K562 (cell line): ENCODE measurements around the gene C1orf105. TPM values are rescaled to one million over a fixed set of nuclear protein-coding genes. Genes with fewer than 3 reads are reported as not detected.

ENCODE experiments used
- ATAC-seq: fragments of 200-7000 bp; cut with Tn5 transposase; 3 replicates; pipeline ENCODE4 v1.9.1; 2020; ENCODE audit warnings: moderate library complexity
- BruUV-seq: library from RNA; stranded (reverse); fragments of 400-500 nt; replicated peaks from 2 replicates; lab custom pipeline; 2021; lab: Mats Ljungman, UMichigan
- CTCF ChIA-PET: fragments of 300-600 bp; formaldehyde crosslinking; extraction: SDS; loops from one replicate; lab custom pipeline; 2021; ENCODE audit warnings: low intra/inter-chr PET ratio; lab: Yijun Ruan, JAX
- POLR2A ChIA-PET: fragments of 300-600, 350-650 bp; sonication (Branson Sonifier 250); formaldehyde crosslinking; extraction: SDS; loops from one replicate; lab custom pipeline; 2021; ENCODE audit warnings: antibody characterized with exemption, inconsistent platforms; lab: Yijun Ruan, JAX
- DNase-seq, 4 experiments: peaks; one replicate each; pipeline versions ENCODE4 v3.0.0 to v3.0.0-alpha.2; 2011 to 2018; ENCODE audit warnings: low spot score in 3 of 4, mixed read lengths in 3 of 4; ENCODE audit errors: extremely low read depth in 1 of 4
- FAIRE-seq: peaks from 2 replicates; lab custom pipeline; 2011; peaks lifted over from hg19 to GRCh38; lab: Jason Lieb, UNC
- H2AFZ ChIP-seq: 2 replicates; pipeline ENCODE4 v1.6.0; 2011; ENCODE audit warnings: low read depth, low read length, control low read depth, inconsistent platforms
- H3K27ac ChIP-seq: fragments of 200-600 bp; 3 replicates; pipeline ENCODE4 v1.8.0; 2011; ENCODE audit warnings: low read depth, mild to moderate bottlenecking, control low read depth, inconsistent platforms, low read length, moderate library complexity, mixed read lengths; ENCODE audit errors: extremely low read depth
- H3K27me3 ChIP-seq, 2 experiments: fragments of 300-600 bp in 1 of 2; 2 replicates in 1 of 2; 3 replicates in 1 of 2; pipeline versions ENCODE4 v1.6.0 to v1.8.0; 2011; ENCODE audit warnings: inconsistent platforms in 2 of 2, low read length in 2 of 2, mild to moderate bottlenecking in 1 of 2, mixed read lengths in 1 of 2, moderate library complexity in 1 of 2; ENCODE audit not compliant: control insufficient read depth in 2 of 2, insufficient read depth in 2 of 2
- H3K36me3 ChIP-seq: fragments of 300-600 bp; 3 replicates; pipeline ENCODE4 v1.8.0; 2011; ENCODE audit warnings: mild to moderate bottlenecking, low read length, inconsistent platforms; ENCODE audit not compliant: control insufficient read depth, insufficient read depth
- H3K4me1 ChIP-seq, 2 experiments: fragments of 200-600 bp in 1 of 2; replicated peaks in 1 of 2; 2 replicates in 1 of 2; 3 replicates in 1 of 2; pipeline versions ENCODE4 v1.5.1 to v1.8.0; 2011; ENCODE audit warnings: inconsistent platforms in 2 of 2, low read length in 2 of 2, mild to moderate bottlenecking in 1 of 2, mixed read lengths in 1 of 2, moderate library complexity in 1 of 2; ENCODE audit not compliant: control insufficient read depth in 2 of 2, insufficient read depth in 2 of 2
- H3K4me2 ChIP-seq: 2 replicates; pipeline ENCODE4 v1.6.1; 2011; ENCODE audit warnings: low read length, control low read depth, inconsistent platforms, mixed read lengths; ENCODE audit not compliant: insufficient read depth
- H3K4me3 ChIP-seq: fragments of 200-600 bp; sonication (generic), shearing (Covaris generic); 2 replicates; pipeline ENCODE4 v1.5.1; 2016; ENCODE audit warnings: control low read depth, inconsistent platforms
- H3K79me2 ChIP-seq: fragments of 200-600 bp; 3 replicates; pipeline ENCODE4 v1.8.0; 2011; ENCODE audit warnings: low read length, inconsistent platforms; ENCODE audit not compliant: control insufficient read depth, insufficient read depth
- H3K9ac ChIP-seq, 2 experiments: 2 replicates each; pipeline versions ENCODE4 v1.6.0 to v1.6.1; 2011; ENCODE audit warnings: low read depth in 2 of 2, low read length in 2 of 2, control low read depth in 1 of 2, inconsistent platforms in 1 of 2, mild to moderate bottlenecking in 1 of 2, mixed read lengths in 1 of 2; ENCODE audit not compliant: insufficient read depth in 1 of 2
- H3K9me1 ChIP-seq: one replicate; pipeline ENCODE4 v1.6.0; 2011; ENCODE audit warnings: inconsistent platforms, mild to moderate bottlenecking, low read length, moderate library complexity; ENCODE audit not compliant: control insufficient read depth, insufficient read depth
- H3K9me3 ChIP-seq: replicated peaks from 2 replicates; pipeline ENCODE4 v1.5.1; 2011; ENCODE audit warnings: low read depth, low read length, inconsistent platforms; ENCODE audit not compliant: control insufficient read depth, insufficient read depth
- H4K20me1 ChIP-seq: replicated peaks from 2 replicates; pipeline ENCODE4 v1.6.1; 2011; ENCODE audit warnings: low read length, inconsistent platforms, mixed read lengths; ENCODE audit not compliant: control insufficient read depth, insufficient read depth
- ARNT ChIP-seq, 2 experiments: fragments of 450-650 bp; IDR thresholded peaks; 2 replicates each; pipeline ENCODE4 v1.6.1; 2016; ENCODE audit warnings: mild to moderate bottlenecking in 1 of 2
- CBFB ChIP-seq: sonication (generic); formaldehyde crosslinking; IDR thresholded peaks from 2 replicates; pipeline ENCODE4 v1.4.0; 2020; ENCODE audit warnings: mild to moderate bottlenecking, missing genetic modification reagents
- DMBX1 ChIP-seq: fragments of 250-450 bp; sonication (Bioruptor Pico); IDR thresholded peaks from 2 replicates; pipeline ENCODE4 v1.8.0; 2022; ENCODE audit warnings: inconsistent platforms, mild to moderate bottlenecking, moderate library complexity, borderline replicate concordance
- GTF2F1 ChIP-seq: IDR thresholded peaks from 2 replicates; pipeline ENCODE4 v1.6.1; 2011; ENCODE audit warnings: low read depth, low read length, improper control_type of control experiment
- LCOR ChIP-seq: sonication (generic); formaldehyde crosslinking; IDR thresholded peaks from 2 replicates; pipeline ENCODE4 v1.8.0; 2022; ENCODE audit warnings: mild to moderate bottlenecking, missing genetic modification reagents
- PHF20 ChIP-seq: fragments of 450-650 bp; IDR thresholded peaks from 2 replicates; pipeline ENCODE4 v1.6.1; 2018; ENCODE audit not compliant: partially characterized antibody
- RBBP5 ChIP-seq: fragments of 200-600 bp; sonication (generic); IDR thresholded peaks from 2 replicates; pipeline ENCODE4 v1.6.1; 2012; ENCODE audit warnings: borderline replicate concordance, mild to moderate bottlenecking, low read length, control low read depth, inconsistent platforms; ENCODE audit not compliant: insufficient read depth, poor library complexity, severe bottlenecking
- RBM39 ChIP-seq: fragments of 200-400 bp; formaldehyde crosslinking; optimal IDR thresholded peaks from 2 replicates; pipeline ENCODE3; 2018; ENCODE audit warnings: low read depth, low read length
- SOX6 ChIP-seq: fragments of 450-650 bp; IDR thresholded peaks from 2 replicates; pipeline ENCODE4 v1.6.1; 2014; ENCODE audit warnings: mild to moderate bottlenecking
- STAG1 ChIP-seq: sonication (generic); formaldehyde crosslinking; IDR thresholded peaks from 2 replicates; pipeline ENCODE4 v1.5.0; 2020; ENCODE audit warnings: missing genetic modification reagents, borderline replicate concordance
- ZNF253 ChIP-seq: fragments of 250-450 bp; sonication (Bioruptor Pico); conservative IDR thresholded peaks from 2 replicates; pipeline ENCODE4 v1.6.1; 2021; ENCODE audit warnings: mild to moderate bottlenecking
- ZNF41 ChIP-seq: fragments of 250-450 bp; sonication (Bioruptor Pico); conservative IDR thresholded peaks from 2 replicates; pipeline ENCODE4 v1.4.0; 2020; ENCODE audit warnings: mild to moderate bottlenecking
- WGBS: fragments of 100-300 bp; shearing (Covaris generic); methylation state at CpG from one replicate; pipeline ENCODE4 v1.1.6; 2016; ENCODE audit warnings: low coverage, mixed read lengths; ENCODE audit not compliant: insufficient coverage; ENCODE audit errors: missing lambda C conversion rate; 5-methylcytosine and 5-hydroxymethylcytosine counted together
- in situ Hi-C: fragments of 300-500 bp; cut with MboI; formaldehyde crosslinking; loops from 4 replicates; pipeline ENCODE4 v1.15.0; 2018; ENCODE audit warnings: inconsistent platforms, mixed read lengths
- intact Hi-C: fragments of 100-400 bp; cut with micrococcal nuclease; formaldehyde crosslinking; loops from 2 replicates; pipeline ENCODE4 v1.14.2; 2022
- polyA plus RNA-seq, 8 experiments: library from polyadenylated mRNA; depleted of rRNA in 4 of 8; stranded (reverse) in 5 of 8; unstranded in 3 of 8; fragments of >200 nt; fragmentation: Nextera tagmentation in 2 of 8; fragmentation: Illumina TruSeq in 1 of 8; extraction: Ambion mirVana in 2 of 8; extraction: Trizol in 1 of 8; gene quantifications; 2 replicates each; pipeline versions ENCODE4 v1.2.1 to v1.2.3, GENCODE V29; 2011 to 2014; ENCODE audit warnings: inconsistent platforms in 1 of 8, missing spikeins in 1 of 8
- total RNA-seq, 7 experiments: library from RNA; depleted of rRNA in 6 of 7; stranded (reverse); fragments of >200 nt in 6 of 7; fragmentation: Illumina TruSeq in 2 of 7; extraction: Trizol in 2 of 7; gene quantifications; 2 replicates each; pipeline versions ENCODE4 v1.2.1 to v1.2.3, GENCODE V29; 2011 to 2021; ENCODE audit warnings: low replicate concordance in 1 of 7
- TF ChIP-seq, protein P1 (sequence below), 2 experiments: fragments of 150-350 bp in 1 of 2; IDR thresholded peaks; 2 replicates each; pipeline ENCODE4 v1.6.1; 2012 to 2016; ENCODE audit warnings: low read depth in 2 of 2, low read length in 2 of 2, mild to moderate bottlenecking in 1 of 2, moderate library complexity in 1 of 2

Gene C1orf105
- total and polyA plus RNA-seq, 9 of the 15 experiments (the other 6 are each of a cell fraction or from before 2014, with no cell fraction given): 0.08 TPM; not detected in 8

DNA sequence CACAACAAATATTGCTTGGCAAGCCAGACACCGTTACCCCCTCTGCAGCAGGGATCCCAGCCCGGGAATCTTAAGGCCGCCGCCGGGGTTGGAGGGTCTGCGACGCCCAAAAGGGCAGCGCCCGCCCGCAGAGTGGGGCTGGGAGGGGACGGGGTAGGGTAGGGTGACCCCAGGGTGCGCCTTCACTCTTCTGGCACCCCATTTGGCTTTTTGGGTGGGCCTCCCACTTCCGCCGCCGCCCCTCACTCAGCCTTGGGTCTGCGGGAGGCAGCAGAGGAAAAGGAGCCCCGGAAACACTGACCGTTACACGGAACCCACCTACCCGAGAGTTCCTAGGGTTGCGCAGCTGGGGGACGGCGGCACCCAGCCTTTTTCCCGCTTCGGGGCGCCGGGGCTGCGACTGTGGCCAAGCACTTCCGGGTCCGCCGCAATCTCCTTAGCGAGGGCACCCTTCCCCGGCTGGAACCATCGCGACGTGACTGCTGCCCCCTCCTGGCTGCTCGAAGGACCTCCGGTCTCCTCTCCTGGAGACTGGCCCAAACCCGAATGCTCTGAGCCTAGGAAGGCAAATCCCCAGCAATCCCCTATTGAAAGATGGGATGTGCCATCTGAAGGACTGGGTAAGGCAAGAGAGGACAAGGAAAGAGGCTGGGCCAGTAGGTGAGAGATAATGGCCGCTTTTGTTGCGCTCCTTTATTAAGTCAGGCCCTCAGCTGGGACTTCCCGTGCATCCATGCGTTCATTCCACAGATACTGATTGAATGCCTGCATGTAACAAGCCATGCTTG, 23.4 kb downstream of the C1orf105 start, which contains the start of gene PIGC:
Gene PIGC (minus strand): TSS at position 404 of the 788 bp plus-strand sequence. CDS start 1,447 bp downstream, outside the sequence.
- H4K20me1 ChIP-seq: 0 out of 2 replicates have a peak, but pooled peaks cover 6% of the 10 kb centered on the region
- in situ Hi-C loops: no loop called here
- ATAC-seq: peak; percentile 98
- no peaks in the 10 kb centered on the region for H3K9me3 ChIP-seq
- peak within 1 kb of the TSS; percentile 87 for H3K27ac ChIP-seq
- BruUV-seq: TSS peak; percentile 55
- 7% methylated on average over 43 of the region's 43 CpGs for WGBS
- peak within 1 kb of the TSS; percentile 80 for H3K4me3 ChIP-seq
- H3K9me1 ChIP-seq: no peaks in the 10 kb centered on the region
- DNase-seq: peak; percentile 95 to 98 (median 97)
- peaks cover 24 to 34% of the 10 kb centered on the region in 2 experiments for H3K4me1 ChIP-seq
- H3K27me3 ChIP-seq: no peaks in the 10 kb centered on the region
- intact Hi-C loops: loop anchor here (1.0 kb wide), 1 partner anchor 15 kb away; no protein-coding TSS in a partner anchor
- ChIA-PET POLR2A (no interaction called here), CTCF (interaction anchor here (0.5 to 1.9 kb wide), 4 partner anchors 11 to 276 kb away, joined by 3 to 11 read pairs (median 4); no protein-coding TSS in a partner anchor)
- peaks cover 38% of the 10 kb centered on the region for H3K79me2 ChIP-seq
- peaks cover 22% of the 10 kb centered on the region; the same call in 2 of the 3 replicates for H3K36me3 ChIP-seq
- peak; percentile 78 for FAIRE-seq
- H3K4me2 ChIP-seq: peak within 1 kb of the TSS; percentile 84
- peak within 1 kb of the TSS; percentile 95 for H2AFZ ChIP-seq
- peak within 1 kb of the TSS; percentile 92 to 96 for H3K9ac ChIP-seq
- TF ChIP-seq ZNF253 (CRISPR knock-in tag) (no peak), STAG1 (CRISPR knock-in tag) (peak; percentile 72), SOX6 (peak; percentile 66), RBBP5 (peak; percentile 98), PHF20 (peak; percentile 95), LCOR (peak; percentile 94), CBFB (no peak), ZNF41 (CRISPR knock-in tag) (no peak), GTF2F1 (peak; percentile 73; the same call in 1 of the 2 replicates), DMBX1 (CRISPR knock-in tag) (0 out of 2 replicates have a peak, but pooled peaks have one; percentile 39), RBM39 (peak; percentile 41), ARNT (IDR thresholded peaks at IDR 0.05) (0 out of 4 replicates have a peak, but pooled peaks of 1 of the 2 experiments have one; percentile 9)
- TF ChIP-seq, protein P1, sequence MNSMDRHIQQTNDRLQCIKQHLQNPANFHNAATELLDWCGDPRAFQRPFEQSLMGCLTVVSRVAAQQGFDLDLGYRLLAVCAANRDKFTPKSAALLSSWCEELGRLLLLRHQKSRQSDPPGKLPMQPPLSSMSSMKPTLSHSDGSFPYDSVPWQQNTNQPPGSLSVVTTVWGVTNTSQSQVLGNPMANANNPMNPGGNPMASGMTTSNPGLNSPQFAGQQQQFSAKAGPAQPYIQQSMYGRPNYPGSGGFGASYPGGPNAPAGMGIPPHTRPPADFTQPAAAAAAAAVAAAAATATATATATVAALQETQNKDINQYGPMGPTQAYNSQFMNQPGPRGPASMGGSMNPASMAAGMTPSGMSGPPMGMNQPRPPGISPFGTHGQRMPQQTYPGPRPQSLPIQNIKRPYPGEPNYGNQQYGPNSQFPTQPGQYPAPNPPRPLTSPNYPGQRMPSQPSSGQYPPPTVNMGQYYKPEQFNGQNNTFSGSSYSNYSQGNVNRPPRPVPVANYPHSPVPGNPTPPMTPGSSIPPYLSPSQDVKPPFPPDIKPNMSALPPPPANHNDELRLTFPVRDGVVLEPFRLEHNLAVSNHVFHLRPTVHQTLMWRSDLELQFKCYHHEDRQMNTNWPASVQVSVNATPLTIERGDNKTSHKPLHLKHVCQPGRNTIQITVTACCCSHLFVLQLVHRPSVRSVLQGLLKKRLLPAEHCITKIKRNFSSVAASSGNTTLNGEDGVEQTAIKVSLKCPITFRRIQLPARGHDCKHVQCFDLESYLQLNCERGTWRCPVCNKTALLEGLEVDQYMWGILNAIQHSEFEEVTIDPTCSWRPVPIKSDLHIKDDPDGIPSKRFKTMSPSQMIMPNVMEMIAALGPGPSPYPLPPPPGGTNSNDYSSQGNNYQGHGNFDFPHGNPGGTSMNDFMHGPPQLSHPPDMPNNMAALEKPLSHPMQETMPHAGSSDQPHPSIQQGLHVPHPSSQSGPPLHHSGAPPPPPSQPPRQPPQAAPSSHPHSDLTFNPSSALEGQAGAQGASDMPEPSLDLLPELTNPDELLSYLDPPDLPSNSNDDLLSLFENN (IDR thresholded peaks at IDR 0.05; ENCODE audit: low read depth in 2 of 2, low read length in 2 of 2): peak in 1 of 2 experiments; percentile 68; a peak in 1 of 4 replicates
